Stomach (tissue), 4 donors: Measurements from ENCODE around the gene RIBC2.

Source experiments
- EP300 ChIP-seq: sonication (generic); formaldehyde crosslinking; IDR thresholded peaks from one replicate; pipeline ENCODE4 v1.6.1; 2017; ENCODE audit warnings: antibody characterized with exemption
- POLR2AphosphoS5 ChIP-seq, 3 donors: sonication (generic); formaldehyde crosslinking; IDR thresholded peaks; one replicate each; pipeline ENCODE4 v1.6.1; 2016; ENCODE audit warnings: antibody characterized with exemption in 3 of 3
- TF ChIP-seq, protein P1 (sequence below), 7 experiments: fragments of 450-650 bp in 4 of 7; fragments of 200-600 bp in 3 of 7; sonication (generic) in 3 of 7; IDR thresholded peaks; one replicate each; pipeline ENCODE4 v1.5.1; 2016 to 2019; ENCODE audit warnings: antibody characterized with exemption in 7 of 7, control low read depth in 2 of 7, mild to moderate bottlenecking in 1 of 7

DNA sequence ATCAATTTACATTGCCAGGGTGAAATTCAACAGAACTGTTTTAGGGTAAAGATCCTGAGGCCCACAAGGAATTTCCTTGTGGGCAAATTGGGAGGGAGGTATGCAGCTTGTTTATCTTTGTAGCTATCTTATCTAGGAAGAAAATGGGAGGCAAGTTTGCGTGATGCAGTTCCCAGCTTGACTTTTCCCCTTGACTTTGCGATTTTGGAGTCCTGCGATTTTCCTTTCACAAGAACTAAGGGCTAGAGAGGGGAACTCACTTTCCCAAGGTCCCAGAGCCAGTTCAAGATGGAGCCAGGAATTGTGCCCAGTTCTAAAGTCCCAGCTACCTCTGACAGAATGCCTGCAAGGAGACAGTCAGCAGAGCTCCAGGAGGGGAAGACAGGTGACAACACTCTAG, 30.7 kb downstream of the RIBC2 start:
- TF ChIP-seq, protein P1, sequence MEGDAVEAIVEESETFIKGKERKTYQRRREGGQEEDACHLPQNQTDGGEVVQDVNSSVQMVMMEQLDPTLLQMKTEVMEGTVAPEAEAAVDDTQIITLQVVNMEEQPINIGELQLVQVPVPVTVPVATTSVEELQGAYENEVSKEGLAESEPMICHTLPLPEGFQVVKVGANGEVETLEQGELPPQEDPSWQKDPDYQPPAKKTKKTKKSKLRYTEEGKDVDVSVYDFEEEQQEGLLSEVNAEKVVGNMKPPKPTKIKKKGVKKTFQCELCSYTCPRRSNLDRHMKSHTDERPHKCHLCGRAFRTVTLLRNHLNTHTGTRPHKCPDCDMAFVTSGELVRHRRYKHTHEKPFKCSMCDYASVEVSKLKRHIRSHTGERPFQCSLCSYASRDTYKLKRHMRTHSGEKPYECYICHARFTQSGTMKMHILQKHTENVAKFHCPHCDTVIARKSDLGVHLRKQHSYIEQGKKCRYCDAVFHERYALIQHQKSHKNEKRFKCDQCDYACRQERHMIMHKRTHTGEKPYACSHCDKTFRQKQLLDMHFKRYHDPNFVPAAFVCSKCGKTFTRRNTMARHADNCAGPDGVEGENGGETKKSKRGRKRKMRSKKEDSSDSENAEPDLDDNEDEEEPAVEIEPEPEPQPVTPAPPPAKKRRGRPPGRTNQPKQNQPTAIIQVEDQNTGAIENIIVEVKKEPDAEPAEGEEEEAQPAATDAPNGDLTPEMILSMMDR (IDR thresholded peaks at IDR 0.05): no peak
- TF ChIP-seq POLR2AphosphoS5 (IDR thresholded peaks at IDR 0.05) (no peak), EP300 (no peak)
